ENCODE data around the gene AKT1S1.
"Not testable (repeated sequence)": the region's sequence is repeated elsewhere in the genome, so short reads cannot be mapped to it uniquely, and the experiment has no call there.

Gene AKT1S1

GRCh38 chr19:49877020-49877878, at the start of gene AKT1S1, which contains the start of gene TBC1D17:
AKT1S1 (minus strand) TSS chr19:49877355; CDS start chr19:49873295, 4,060 bp downstream.
TBC1D17 (plus strand) TSS chr19:49877702; CDS start chr19:49877724, 22 bp downstream.
- DNase-seq, result peak; percentile 100

DNA sequence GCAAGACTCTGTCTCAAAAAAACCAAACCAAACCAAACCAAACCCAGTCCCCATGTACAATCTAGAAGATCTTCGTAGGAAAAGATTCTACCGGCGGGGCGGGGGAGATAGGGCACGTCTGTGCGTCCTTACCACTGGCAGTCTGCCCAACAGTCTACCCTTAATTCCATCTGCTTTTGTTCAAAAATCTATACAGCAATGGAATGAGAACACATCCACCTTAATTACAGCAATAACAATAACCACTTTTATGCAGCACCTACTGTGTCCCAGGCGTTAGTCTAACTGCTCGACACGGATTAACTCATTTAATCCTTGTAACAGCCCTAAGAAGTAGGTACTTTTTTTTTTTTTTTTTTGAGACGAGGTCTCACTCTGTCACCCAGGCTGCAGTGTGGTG, 49.4 kb upstream of the AKT1S1 start:
- no peak for DNase-seq

- no peak for DNase-seq
Measured at GRCh38 chr19:49925486-49925885, 48.3 kb upstream of the AKT1S1 start.

DNA sequence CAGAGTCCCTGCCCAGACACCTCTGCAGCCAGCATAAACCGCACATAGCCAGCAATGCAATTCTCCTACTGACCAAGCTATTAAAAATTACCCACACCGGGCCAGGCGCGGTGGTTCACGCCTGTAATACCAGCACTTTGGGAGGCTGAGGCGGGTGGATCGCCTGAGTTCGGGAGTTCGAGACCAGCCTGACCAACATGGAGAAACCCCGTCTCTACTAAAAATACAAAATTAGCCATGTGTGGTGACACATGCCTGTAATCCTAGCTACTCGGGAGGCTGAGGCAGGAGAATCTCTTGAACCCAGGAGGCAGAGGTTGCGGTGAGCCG, 47.7 kb upstream of the AKT1S1 start:
- DNase-seq, result not testable (repeated sequence)

GRCh38 chr19:49924004-49924880, 47.1 kb upstream of the AKT1S1 start:
- no peak for DNase-seq

GRCh38 chr19:49923055-49924003, 46.2 kb upstream of the AKT1S1 start:
- DNase-seq, result no peak

GRCh38 chr19:49921871-49922795, 45.0 kb upstream of the AKT1S1 start:
- DNase-seq, result no peak

DNA sequence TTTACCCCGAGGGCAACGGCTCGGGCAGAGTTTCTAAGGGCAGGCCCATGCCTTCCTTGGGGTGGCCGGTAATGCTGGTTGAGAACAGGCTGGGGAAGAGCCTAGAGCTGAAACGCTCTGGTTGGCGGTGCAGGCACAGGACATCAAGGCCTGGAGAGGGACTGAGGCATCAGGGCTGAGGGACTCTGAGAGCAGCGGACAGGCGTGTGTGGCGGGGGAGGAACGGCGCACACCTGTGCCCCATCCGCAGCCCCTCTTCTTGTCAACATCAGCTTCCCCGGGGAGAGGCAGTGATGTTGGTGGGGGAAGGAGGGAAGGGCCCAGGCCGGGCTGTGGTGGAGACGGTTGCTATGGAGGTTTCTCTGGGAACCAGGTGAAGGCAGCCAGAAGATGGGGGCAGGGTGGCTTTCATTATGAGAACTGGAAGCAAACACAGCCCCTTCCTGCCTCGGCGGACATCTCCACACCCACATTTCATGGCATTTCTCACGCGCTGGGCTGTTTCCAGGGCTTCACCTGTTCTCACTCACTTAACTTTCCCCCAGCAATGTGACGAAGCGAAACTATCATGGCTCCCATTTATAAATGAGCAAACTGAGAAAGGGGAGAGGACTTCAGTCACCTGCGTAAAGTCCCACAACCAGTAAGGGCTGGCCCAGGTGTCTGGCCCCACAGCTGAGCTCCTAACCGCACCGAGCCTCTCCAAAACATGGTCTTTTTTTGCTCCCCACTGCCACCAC, 43.6 kb upstream of the AKT1S1 start:
- DNase-seq, result no peak

GRCh38 chr19:49918089-49918488, 40.9 kb upstream of the AKT1S1 start:
- DNase-seq, result no peak

GRCh38 chr19:49916839-49917733, 39.9 kb upstream of the AKT1S1 start:
- no peak for DNase-seq

- DNase-seq, result no peak
Measured at GRCh38 chr19:49915271-49915670, 38.1 kb upstream of the AKT1S1 start.

DNA sequence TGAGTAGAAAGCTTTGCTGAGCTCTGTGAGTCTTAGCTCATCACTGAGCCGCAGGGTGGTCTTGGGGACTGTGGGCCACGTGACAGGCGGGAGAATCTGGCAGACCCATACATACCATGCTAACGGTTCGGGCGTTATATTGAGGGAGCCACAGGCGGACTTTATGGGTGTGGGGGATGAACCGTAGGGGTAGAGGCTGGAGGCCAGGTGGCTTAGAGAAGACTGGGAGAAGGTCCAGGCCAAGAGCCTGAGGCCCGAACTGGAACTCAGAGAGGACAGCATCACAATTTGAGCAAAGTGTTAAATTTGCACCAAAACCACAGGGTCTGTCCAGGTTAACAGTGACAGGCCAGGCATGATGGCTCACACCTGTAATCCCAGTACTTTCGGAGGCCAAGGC, 36.6 kb upstream of the AKT1S1 start:
- no peak for DNase-seq

DNA sequence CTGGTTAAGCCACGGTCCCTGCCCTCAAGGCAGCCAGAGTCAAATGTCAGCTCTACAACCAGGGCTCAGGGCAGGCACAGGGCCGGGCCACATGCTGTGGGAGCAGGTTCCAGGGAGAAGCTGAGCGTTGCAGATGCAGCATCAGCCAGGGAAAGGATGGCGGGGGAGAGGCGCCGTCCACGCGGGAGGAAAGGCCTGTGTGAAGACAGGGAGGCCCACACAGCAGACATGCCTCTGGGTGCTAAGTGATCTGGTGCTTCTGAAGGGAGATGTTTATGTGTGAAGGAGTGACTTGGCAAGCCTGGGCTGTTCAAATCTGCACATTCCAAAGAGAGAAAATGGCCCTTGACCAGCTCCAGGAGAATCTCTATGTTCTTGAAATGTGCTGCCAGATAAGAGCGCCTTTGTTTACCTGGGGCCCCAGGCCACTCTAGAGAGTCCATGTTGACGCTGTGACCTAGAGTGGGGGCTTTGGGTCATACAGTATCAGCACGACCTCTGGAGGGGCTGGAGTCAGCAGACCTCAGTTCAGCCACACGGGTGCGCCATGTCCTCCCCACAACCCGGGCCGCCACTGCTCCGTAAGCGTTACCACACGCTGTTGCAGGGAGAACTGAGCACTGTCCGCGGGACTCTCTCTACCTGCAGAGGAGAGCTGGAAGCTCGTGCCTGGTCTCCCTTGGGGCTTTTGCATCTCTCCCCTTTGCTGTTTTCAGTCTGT, 36.0 kb upstream of the AKT1S1 start:
- DNase-seq, result no peak

- DNase-seq, result peak; percentile 16
Measured at GRCh38 chr19:49911381-49912145, 34.4 kb upstream of the AKT1S1 start.

- DNase-seq, result no peak
Measured at GRCh38 chr19:49910179-49910578, 33.0 kb upstream of the AKT1S1 start.

DNA sequence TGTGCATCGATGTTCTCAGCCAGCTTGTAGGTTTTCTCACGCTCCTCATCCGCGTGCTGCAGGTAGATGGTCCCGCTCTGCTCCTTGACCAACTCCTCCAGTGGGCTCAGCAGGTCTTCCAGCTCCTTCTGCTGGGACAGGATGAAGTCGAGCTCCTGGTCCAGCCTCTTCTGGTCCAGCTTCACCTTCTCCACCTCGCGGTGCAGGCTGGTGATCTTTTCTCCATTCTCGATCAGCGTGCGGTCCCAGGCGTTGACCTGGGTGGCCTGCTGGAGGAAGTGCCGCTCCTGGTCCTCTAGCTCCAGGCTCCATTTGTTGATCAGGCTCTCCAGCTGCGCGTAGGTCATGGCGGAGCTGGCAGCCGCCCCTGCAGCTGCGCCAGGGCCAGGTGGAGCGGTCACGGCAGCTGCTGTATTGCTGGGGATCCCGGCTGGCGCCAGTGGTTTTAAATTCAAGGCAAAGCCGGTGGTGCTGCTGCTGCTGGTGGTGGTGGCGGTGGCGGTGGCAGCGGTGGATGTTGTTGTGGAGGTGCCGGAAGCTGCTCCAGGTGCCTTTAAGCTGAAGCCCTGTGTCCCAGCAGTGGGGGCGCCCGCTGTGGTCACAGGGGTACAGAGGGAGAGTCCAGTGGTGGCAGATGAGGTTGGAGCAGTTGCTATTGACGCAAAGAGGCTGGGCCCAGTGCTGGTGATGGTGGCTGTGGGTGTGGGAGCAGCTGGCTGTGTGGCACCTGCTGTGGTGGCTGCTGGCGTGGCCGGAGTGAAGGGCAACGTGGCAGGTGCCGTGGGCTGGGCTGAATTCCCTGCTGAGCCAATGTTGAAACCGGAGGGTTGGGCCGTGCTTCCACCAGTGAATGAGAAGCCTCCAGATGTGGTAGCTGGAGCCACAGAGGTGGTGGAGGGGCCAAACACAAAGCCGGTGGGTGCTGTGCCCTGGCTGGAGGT, 31.6 kb upstream of the AKT1S1 start:
- no peak for DNase-seq
